Smooth muscle cell (in vitro differentiated cells): ENCODE data around the gene MYL5. TPM values are rescaled to one million over a fixed set of nuclear protein-coding genes. Genes with fewer than 3 reads are reported as not detected.
"Not testable (repeated sequence)": the region's sequence is repeated elsewhere in the genome, so short reads cannot be mapped to it uniquely, and the experiment has no call there.

Source experiments
- DNase-seq: peaks from one replicate; lab custom pipeline; 2025; ENCODE audit not compliant: unreplicated experiment; lab: John Stamatoyannopoulos, UW
- H2AFZ ChIP-seq: fragments of 200-600 bp; sonication (generic); 2 replicates; pipeline ENCODE4 v1.6.0; 2016; ENCODE audit warnings: antibody characterized with exemption, low read depth, mild to moderate bottlenecking
- H3F3A ChIP-seq: fragments of 200-600 bp; sonication (generic); 2 replicates; pipeline ENCODE4 v1.6.0; 2017; ENCODE audit warnings: antibody characterized with exemption, low read depth
- H3K27ac ChIP-seq: fragments of 200-600 bp; sonication (generic); 2 replicates; pipeline ENCODE4 v1.5.1; 2016; ENCODE audit warnings: low read depth, mild to moderate bottlenecking
- H3K27me3 ChIP-seq: fragments of 200-600 bp; sonication (generic); 2 replicates; pipeline ENCODE4 v1.6.1; 2016; ENCODE audit warnings: low read depth, mild to moderate bottlenecking
- H3K36me3 ChIP-seq: fragments of 200-600 bp; sonication (generic); 2 replicates; pipeline ENCODE4 v1.5.1; 2016; ENCODE audit warnings: low read depth
- H3K4me1 ChIP-seq: fragments of 200-600 bp; sonication (generic); 2 replicates; pipeline ENCODE4 v1.5.1; 2016; ENCODE audit warnings: low read depth
- H3K4me2 ChIP-seq: fragments of 200-600 bp; sonication (generic); 2 replicates; pipeline ENCODE4 v1.6.0; 2016; ENCODE audit warnings: mild to moderate bottlenecking
- H3K4me3 ChIP-seq: fragments of 200-600 bp; sonication (generic); 2 replicates; pipeline ENCODE4 v1.5.1; 2016; ENCODE audit warnings: mild to moderate bottlenecking
- H3K79me2 ChIP-seq: fragments of 200-600 bp; sonication (generic); 2 replicates; pipeline ENCODE4 v1.6.0; 2016; ENCODE audit warnings: low read depth, mild to moderate bottlenecking
- H3K9ac ChIP-seq: fragments of 200-600 bp; sonication (generic); 2 replicates; pipeline ENCODE4 v1.6.0; 2016; ENCODE audit warnings: low read depth
- H3K9me3 ChIP-seq: fragments of 200-600 bp; sonication (generic); replicated peaks from 2 replicates; pipeline ENCODE4 v1.5.1; 2016; ENCODE audit warnings: low read depth
- H4K20me1 ChIP-seq: fragments of 200-600 bp; sonication (generic); 2 replicates; pipeline ENCODE4 v1.6.0; 2016; ENCODE audit warnings: low read depth
- CTCF ChIP-seq: fragments of 200-600 bp; sonication (generic); IDR thresholded peaks from 2 replicates; pipeline ENCODE4 v1.5.1; 2017; ENCODE audit warnings: borderline replicate concordance, mild to moderate bottlenecking, antibody characterized with exemption; ENCODE audit not compliant: insufficient read depth, poor library complexity, severe bottlenecking
- WGBS: methylation state at CpG from one replicate; pipeline ENCODE4 v1.1.7; 2016; ENCODE audit warnings: low lambda C conversion rate; 5-methylcytosine and 5-hydroxymethylcytosine counted together
- polyA plus RNA-seq: library from polyadenylated mRNA; unstranded; fragments of >200 nt; fragmentation: Nextera tagmentation; extraction: Ambion mirVana; gene quantifications from 2 replicates; pipeline ENCODE4 v1.2.1, GENCODE V29; 2016
- total RNA-seq: library from RNA; depleted of rRNA; stranded (reverse); fragments of >200 nt; gene quantifications from 2 replicates; pipeline ENCODE4 v1.2.3, GENCODE V29; 2014

MYL5 gene
- total and polyA plus RNA-seq, 2 experiments from 2014 or later = 6.7 to 6.8 TPM

GRCh38 chr4:666822-667544 is 7.4 kb upstream of the MYL5 start:
- TF ChIP-seq CTCF = no peak
- H3K27me3 ChIP-seq = no peaks in the 10 kb centered on the region
- no peaks in the 10 kb centered on the region for H3K79me2 ChIP-seq
- H3K4me2 ChIP-seq = no peak overlapping the region
- H3K4me3 ChIP-seq = no peak overlapping the region
- no peak overlapping the region for H3K9ac ChIP-seq
- H4K20me1 ChIP-seq = no peaks in the 10 kb centered on the region
- no peaks in the 10 kb centered on the region for H3K36me3 ChIP-seq
- H3F3A ChIP-seq = no peaks in the 10 kb centered on the region
- no peak for DNase-seq
- no peak overlapping the region for H3K27ac ChIP-seq
- 94% methylated on average over 26 of the region's 28 CpGs for WGBS
- no peak overlapping the region for H2AFZ ChIP-seq
- H3K9me3 ChIP-seq = no peaks in the 10 kb centered on the region
- H3K4me1 ChIP-seq = peaks cover 7% of the 10 kb centered on the region

GRCh38 chr4:667545-667925 is 6.8 kb upstream of the MYL5 start:
- Histone ChIP-seq H4K20me1 (no peaks in the 10 kb centered on the region), H3K4me1 (peaks cover 7% of the 10 kb centered on the region), H3K9me3 (no peaks in the 10 kb centered on the region), H3F3A (no peaks in the 10 kb centered on the region), H3K27ac (no peak overlapping the region), H3K9ac (no peak overlapping the region), H3K4me3 (no peak overlapping the region), H3K27me3 (no peaks in the 10 kb centered on the region), H3K4me2 (no peak overlapping the region), H3K79me2 (no peaks in the 10 kb centered on the region), H2AFZ (no peak overlapping the region), H3K36me3 (no peaks in the 10 kb centered on the region)
- no peak for TF ChIP-seq CTCF
- no peak for DNase-seq
- WGBS = 78% methylated on average over 10 of the region's 10 CpGs

- 95% methylated on average over 4 of the region's 6 CpGs for WGBS
- H3K9me3 ChIP-seq = not testable (repeated sequence)
Observed at GRCh38 chr4:668219-668618, 6.1 kb upstream of the MYL5 start.

GRCh38 chr4:669806-670559 is 4.4 kb upstream of the MYL5 start:
- 98% methylated on average over 11 of the region's 11 CpGs for WGBS

More at GRCh38 chr4:668219-668618, 6.1 kb upstream of the MYL5 start:
- not testable (repeated sequence) for H4K20me1 ChIP-seq, DNase-seq, H3K4me1 ChIP-seq, H3K79me2 ChIP-seq, H3K36me3 ChIP-seq, H3K4me2 ChIP-seq, H2AFZ ChIP-seq, H3K27ac ChIP-seq, H3K27me3 ChIP-seq, H3K9ac ChIP-seq, H3F3A ChIP-seq, H3K4me3 ChIP-seq

More at GRCh38 chr4:669806-670559, 4.4 kb upstream of the MYL5 start:
- H3K4me1 ChIP-seq, H2AFZ ChIP-seq, H3K4me3 ChIP-seq, DNase-seq, H3K4me2 ChIP-seq, H3K36me3 ChIP-seq, H3K27ac ChIP-seq, H3K27me3 ChIP-seq, H3K9ac ChIP-seq, H3K9me3 ChIP-seq, H4K20me1 ChIP-seq, H3F3A ChIP-seq: not testable (repeated sequence)
- peaks cover 17% of the 10 kb centered on the region for H3K79me2 ChIP-seq
